ENCODE data around the gene IGFBP2. TPM values are rescaled to one million over a fixed set of nuclear protein-coding genes. Genes with fewer than 3 reads are reported as not detected.

The IGFBP2 gene
- total and polyA plus RNA-seq, 2 of the 8 experiments (the other 6 are each of a cell fraction or from before 2014, with no cell fraction given): 326 to 782 TPM

- 0% methylated on average over 16 of the region's 16 CpGs; no CpG with 5 or more reads in 1 of the 2 experiments for WGBS, 2 experiments (ENCODE audit: extremely low coverage in 1 of 2, insufficient coverage in 1 of 2, insufficient read length in 1 of 2, insufficient replicate concordance in 2 of 2, low coverage in 1 of 2, low lambda C conversion rate in 2 of 2, missing lambda C conversion rate in 1 of 2)
- Histone ChIP-seq H4K20me1 (replicated peaks in 1 of 2; ENCODE audit: control insufficient read depth in 1 of 2, insufficient read depth in 2 of 2, low read length in 2 of 2) (no peaks in the 10 kb centered on the region), H4K8ac (ENCODE audit: extremely low read depth, insufficient read depth, low read length) (no peak within 1 kb of the TSS), H2AK5ac (ENCODE audit: low read depth, low read length) (peak within 1 kb of the TSS; percentile 25; the same call in 1 of the 2 replicates), H2BK12ac (ENCODE audit: low read depth, low read length) (peak within 1 kb of the TSS; percentile 13; the same call in 1 of the 2 replicates), H3K23ac (ENCODE audit: insufficient read length) (no peak within 1 kb of the TSS), H3K4me1 (replicated peaks in 1 of 4; ENCODE audit: control insufficient read depth in 3 of 4, insufficient read depth in 4 of 4, low read length in 3 of 4) (peaks cover 7 to 15% (median 11%) of the 10 kb centered on the region in 4 experiments), H3K9ac (replicated peaks in 1 of 4; ENCODE audit: extremely low read depth in 1 of 4, low read depth in 3 of 4, low read length in 3 of 4) (peak within 1 kb of the TSS in 2 of 4 experiments; percentile 30 to 32; a peak in 2 of 7 replicates), H2BK15ac (ENCODE audit: low read length) (no peak within 1 kb of the TSS; the same call in 1 of the 2 replicates), H2BK20ac (ENCODE audit: low read length) (peak within 1 kb of the TSS; percentile 53; the same call in 1 of the 2 replicates), H3K4ac (replicated peaks; ENCODE audit: insufficient read length, low read depth, low read length) (peak within 1 kb of the TSS; percentile 48), H3K4me2 (ENCODE audit: insufficient read depth in 1 of 2, low read depth in 2 of 2, low read length in 2 of 2) (peak within 1 kb of the TSS; percentile 94 to 97), H3K4me3 (ENCODE audit: extremely low read depth in 1 of 4, insufficient read depth in 2 of 4, low read depth in 3 of 4, low read length in 4 of 4) (peak within 1 kb of the TSS; percentile 52 to 71 (median 69)), H3K27ac (ENCODE audit: low read depth, low read length) (no peak within 1 kb of the TSS), H4K91ac (replicated peaks; ENCODE audit: insufficient read length, low read length) (no peak within 1 kb of the TSS), H3K14ac (ENCODE audit: insufficient read length) (no peak within 1 kb of the TSS), H3K79me2 (ENCODE audit: control insufficient read depth in 1 of 2, insufficient read depth in 2 of 2, low read length in 2 of 2) (no peaks in the 10 kb centered on the region), H3K56ac (replicated peaks; ENCODE audit: insufficient read length, low read depth, low read length) (no peak within 1 kb of the TSS), H3K18ac (ENCODE audit: extremely low read depth, low read length) (peak within 1 kb of the TSS; percentile 44), H2AFZ (ENCODE audit: low read length) (peak within 1 kb of the TSS; percentile 43), H3K27me3 (replicated peaks in 1 of 4; ENCODE audit: control insufficient read depth in 3 of 4, extremely low read depth in 1 of 4, insufficient read depth in 3 of 4, low read length in 3 of 4) (peaks cover 0 to 20% (median 19%) of the 10 kb centered on the region in 4 experiments; a peak in 5 of 7 replicates), H3K23me2 (ENCODE audit: low read depth, low read length) (peaks cover 28% of the 10 kb centered on the region), H3K79me1 (ENCODE audit: low read depth, low read length) (no peaks in the 10 kb centered on the region), H2BK5ac (ENCODE audit: low read depth, low read length) (no peak within 1 kb of the TSS), H3K9me3 (ENCODE audit: insufficient read depth in 2 of 2, low read depth in 1 of 2, low read length in 1 of 2) (no peaks in the 10 kb centered on the region), H2BK120ac (replicated peaks; ENCODE audit: low read depth, low read length) (no peak within 1 kb of the TSS), H3K36me3 (ENCODE audit: control insufficient read depth in 2 of 4, insufficient read depth in 4 of 4, low read length in 3 of 4) (no peaks in the 10 kb centered on the region), H4K5ac (ENCODE audit: insufficient read length, low read depth, low read length) (peak within 1 kb of the TSS; percentile 11)
- FAIRE-seq: no peak
- DNase-seq (ENCODE audit: low read depth in 1 of 2, low spot score in 2 of 2): peak; percentile 66 to 75
- ChIA-PET POLR2A (ENCODE audit: partially characterized antibody) (interaction anchor here (0.6 to 1.1 kb wide), 4 partner anchors 194 to 1546 kb away, joined by 3 to 6 read pairs (median 3); no protein-coding TSS in a partner anchor), CTCF (ENCODE audit: partially characterized antibody) (interaction anchor here (0.6 to 5.4 kb wide), 42 partner anchors 8 to 1064 kb away, joined by 3 to 41 read pairs (median 4); no protein-coding TSS in a partner anchor)
- TF ChIP-seq EZH2 (IDR thresholded peaks at IDR 0.05; ENCODE audit: low read depth, low read length, severe bottlenecking): no peak
- TF ChIP-seq CTBP2 (IDR thresholded peaks at IDR 0.05; ENCODE audit: borderline replicate concordance, insufficient read depth, insufficient read length, low read length): no peak
- no peak for TF ChIP-seq CHD1 (IDR thresholded peaks at IDR 0.05; ENCODE audit: low read depth, low read length)
- TF ChIP-seq GTF2F1 (IDR thresholded peaks at IDR 0.05; ENCODE audit: borderline replicate concordance, low read depth, low read length): no peak
- no peak for TF ChIP-seq SP2 (IDR thresholded peaks at IDR 0.05; ENCODE audit: low read length)
- TF ChIP-seq E2F6 (IDR thresholded peaks at IDR 0.05): no peak
- no peak for TF ChIP-seq SP1 (IDR thresholded peaks at IDR 0.05; ENCODE audit: low read depth, low read length)
- TF ChIP-seq POLR2A (IDR thresholded peaks at IDR 0.05; ENCODE audit: control extremely low read depth in 1 of 2, low read depth in 2 of 2, low read length in 2 of 2): peak in 1 of 2 experiments; percentile 14; a peak in 1 of 3 replicates
- no peak for TF ChIP-seq SP4 (IDR thresholded peaks at IDR 0.05; ENCODE audit: low read length)
- no peak for TF ChIP-seq RBBP5 (IDR thresholded peaks at IDR 0.05; ENCODE audit: borderline replicate concordance, low read depth, low read length)
- no peak for TF ChIP-seq NANOG (IDR thresholded peaks at IDR 0.05; ENCODE audit: insufficient read depth, low read depth, low read length, poor library complexity, severe bottlenecking)
- TF ChIP-seq TAF1 (IDR thresholded peaks at IDR 0.05; ENCODE audit: low read depth, low read length): peak; percentile 77
- no peak for TF ChIP-seq SIX5 (IDR thresholded peaks at IDR 0.05; ENCODE audit: low read depth, low read length)
Measured at GRCh38 chr2:216695401-216695821, 62.2 kb downstream of the IGFBP2 start, which contains the start of gene IGFBP5. Gene IGFBP5, minus strand, starts transcription at chr2:216695549. Its CDS starts 774 bp downstream, at chr2:216694775.

Data from H1 (cell line).